Osteocyte (in vitro differentiated cells): Measurements from ENCODE around the gene TOR1A. TPM values are rescaled to one million over a fixed set of nuclear protein-coding genes. Genes with fewer than 3 reads are reported as not detected.

Experiments used
- DNase-seq: peaks from one replicate; pipeline ENCODE4 v3.0.0; 2021; ENCODE audit warnings: mixed read lengths; ENCODE audit not compliant: unreplicated experiment; ENCODE audit errors: extremely low spot score
- H3K27ac Mint-ChIP-seq: one replicate; pipeline ENCODE4 v1.8.0; 2021; ENCODE audit warnings: mild to moderate bottlenecking, mixed read lengths; ENCODE audit not compliant: unreplicated experiment
- H3K27me3 Mint-ChIP-seq: one replicate; pipeline ENCODE4 v1.8.0; 2021; ENCODE audit warnings: mixed read lengths; ENCODE audit not compliant: unreplicated experiment
- H3K36me3 Mint-ChIP-seq: one replicate; pipeline ENCODE4 v1.8.0; 2021; ENCODE audit warnings: mixed read lengths; ENCODE audit not compliant: unreplicated experiment
- H3K4me1 Mint-ChIP-seq: one replicate; pipeline ENCODE4 v1.8.0; 2021; ENCODE audit warnings: mixed read lengths; ENCODE audit not compliant: unreplicated experiment
- H3K4me3 Mint-ChIP-seq: one replicate; pipeline ENCODE4 v1.8.0; 2021; ENCODE audit warnings: mild to moderate bottlenecking, moderate library complexity, mixed read lengths; ENCODE audit not compliant: unreplicated experiment
- H3K9me3 Mint-ChIP-seq: one replicate; pipeline ENCODE4 v1.8.0; 2021; ENCODE audit warnings: mixed read lengths; ENCODE audit not compliant: unreplicated experiment
- CTCF ChIP-seq: fragments of 200-600 bp; sonication (generic); IDR thresholded peaks from 2 replicates; pipeline ENCODE4 v1.5.0; 2021; ENCODE audit warnings: antibody characterized with exemption, mild to moderate bottlenecking, moderate library complexity
- total RNA-seq: library from RNA; stranded (reverse); gene quantifications from 2 replicates; pipeline ENCODE4 v1.2.1, GENCODE V29; 2021

TOR1A gene
- total RNA-seq, 1 donor from 2014 or later: 46.1 TPM

DNA sequence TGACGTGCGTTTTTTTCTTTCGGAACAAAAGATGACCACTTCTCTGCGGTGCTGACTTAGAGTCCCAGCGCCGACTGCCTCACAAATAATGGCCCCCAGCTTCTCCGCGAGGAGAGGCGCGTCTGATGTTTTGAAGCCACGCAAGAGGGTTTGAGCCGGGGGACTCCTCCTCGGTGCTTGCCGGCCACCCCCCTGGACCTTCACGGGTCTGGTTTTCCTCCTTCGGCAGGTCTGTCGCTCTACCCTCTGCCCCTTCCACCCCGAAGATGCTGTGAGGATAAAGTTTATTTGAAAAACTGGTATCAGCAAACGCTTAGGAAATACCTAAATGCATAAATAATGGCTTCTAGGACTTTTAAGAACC lies 11.9 kb upstream of the TOR1A start:
- Mint-ChIP-seq H3K27me3 (no peaks in the 10 kb centered on the region), H3K36me3 (peaks cover 13% of the 10 kb centered on the region), H3K27ac (peak overlapping the region; percentile 81), H3K4me1 (peaks cover 48% of the 10 kb centered on the region), H3K4me3 (peak overlapping the region; percentile 90), H3K9me3 (no peaks in the 10 kb centered on the region)
- TF ChIP-seq CTCF: no peak
- DNase-seq: no peak

DNA sequence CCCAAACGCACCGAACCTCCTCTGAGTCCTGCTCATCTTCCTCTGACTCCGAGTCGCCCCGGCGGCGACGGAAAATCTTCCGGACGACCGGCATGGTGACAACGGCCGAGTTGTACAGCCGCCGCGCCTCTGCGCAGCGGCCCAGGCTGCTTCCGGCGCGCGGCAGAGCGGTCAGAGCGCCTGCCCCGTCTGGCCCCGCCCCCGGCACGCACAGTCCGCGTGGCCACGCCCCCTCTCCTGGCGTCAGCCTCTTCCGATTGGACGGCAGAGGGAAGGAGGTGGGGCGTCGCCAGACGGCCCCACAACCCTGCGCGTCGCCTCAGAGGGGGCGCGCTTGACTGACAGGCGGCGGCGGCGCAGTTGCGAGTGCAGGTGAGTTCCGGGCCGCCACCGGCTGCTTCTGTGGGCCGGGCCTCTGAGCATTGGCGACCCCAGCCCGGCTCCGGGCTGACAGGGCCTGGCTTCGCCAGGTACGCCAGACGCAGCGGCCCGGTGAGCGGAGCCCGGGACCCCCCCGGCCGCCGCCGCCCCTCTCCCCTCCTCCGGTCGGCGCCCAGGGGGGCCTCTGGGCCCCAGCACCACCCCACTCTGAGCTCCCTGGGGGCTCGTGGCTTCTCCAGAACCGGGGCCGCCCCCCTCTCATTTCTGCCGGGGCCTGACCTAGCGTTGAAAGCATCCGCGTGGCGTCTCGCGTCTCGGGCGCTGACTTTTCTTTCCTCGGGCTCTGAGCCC lies 11.4 kb upstream of the TOR1A start, which contains the start of the genes C9orf78 and USP20:
Gene C9orf78, minus strand, starts transcription at position 148 of the 732 bp plus-strand sequence. Its CDS starts 54 bp downstream, at position 94.
Gene USP20, plus strand, starts transcription at position 331 of the 732 bp plus-strand sequence. CDS start 17,098 bp downstream, outside the sequence.
- Mint-ChIP-seq H3K9me3 (no peaks in the 10 kb centered on the region), H3K27me3 (no peaks in the 10 kb centered on the region), H3K36me3 (peaks cover 15% of the 10 kb centered on the region), H3K27ac (peak within 1 kb of the TSS; percentile 97), H3K4me1 (peaks cover 48% of the 10 kb centered on the region), H3K4me3 (peak within 1 kb of the TSS; percentile 98)
- peak; percentile 99 for DNase-seq
- no peak for TF ChIP-seq CTCF

GRCh38 chr9:129834489-129835127 lies 10.7 kb upstream of the TOR1A start:
- Mint-ChIP-seq H3K27ac (peak overlapping the region; percentile 97), H3K4me1 (peaks cover 48% of the 10 kb centered on the region), H3K4me3 (peak overlapping the region; percentile 98), H3K36me3 (peaks cover 18% of the 10 kb centered on the region), H3K9me3 (no peaks in the 10 kb centered on the region), H3K27me3 (no peaks in the 10 kb centered on the region)
- TF ChIP-seq CTCF: no peak
- no peak for DNase-seq

GRCh38 chr9:129832982-129833381 lies 9.0 kb upstream of the TOR1A start:
- DNase-seq: no peak
- Mint-ChIP-seq H3K36me3 (peaks cover 26% of the 10 kb centered on the region), H3K4me3 (peak overlapping the region; percentile 98)

More at GRCh38 chr9:129832982-129833381, 9.0 kb upstream of the TOR1A start:
- peaks cover 34% of the 10 kb centered on the region for H3K4me1 Mint-ChIP-seq
- no peaks in the 10 kb centered on the region for H3K27me3 Mint-ChIP-seq
- H3K27ac Mint-ChIP-seq: no peak overlapping the region
- no peaks in the 10 kb centered on the region for H3K9me3 Mint-ChIP-seq
- TF ChIP-seq CTCF: no peak
